H9 (cell line): ENCODE results near the gene NT5C2. TPM values are rescaled to one million over a fixed set of nuclear protein-coding genes. Genes with fewer than 3 reads are reported as not detected.
"Not testable (repeated sequence)": the region's sequence is repeated elsewhere in the genome, so short reads cannot be mapped to it uniquely, and the experiment has no call there.

Experiments used
- DNase-seq: peaks from one replicate; pipeline ENCODE4 v3.0.0-alpha.2; 2017
- H2AFZ ChIP-seq: one replicate; pipeline ENCODE4 v1.6.1; 2013; ENCODE audit warnings: mild to moderate bottlenecking, low read length, control low read depth, moderate library complexity
- H2AK5ac ChIP-seq: 2 replicates; pipeline ENCODE4 v1.6.1; 2013; ENCODE audit warnings: low read length, control low read depth, mixed read lengths; ENCODE audit not compliant: insufficient read length
- H2BK120ac ChIP-seq: one replicate; pipeline ENCODE4 v1.6.1; 2013; ENCODE audit warnings: low read depth, mild to moderate bottlenecking, low read length, control low read depth, inconsistent platforms; ENCODE audit not compliant: poor library complexity, severe bottlenecking
- H2BK12ac ChIP-seq: 2 replicates; pipeline ENCODE4 v1.6.1; 2013; ENCODE audit warnings: low read length, control low read depth, mixed read lengths, low read depth; ENCODE audit not compliant: insufficient read length
- H2BK15ac ChIP-seq: 2 replicates; pipeline ENCODE4 v1.6.1; 2013; ENCODE audit warnings: low read depth, low read length, control low read depth
- H2BK20ac ChIP-seq: one replicate; pipeline ENCODE4 v1.6.1; 2013; ENCODE audit warnings: low read depth, mild to moderate bottlenecking, low read length, control low read depth, inconsistent platforms; ENCODE audit not compliant: poor library complexity, severe bottlenecking
- H2BK5ac ChIP-seq: 2 replicates; pipeline ENCODE4 v1.6.1; 2013; ENCODE audit warnings: low read length, control low read depth, mixed read lengths; ENCODE audit not compliant: insufficient read length
- H3K14ac ChIP-seq: 2 replicates; pipeline ENCODE4 v1.6.1; 2013; ENCODE audit warnings: low read length, control low read depth; ENCODE audit not compliant: insufficient read depth
- H3K18ac ChIP-seq: 2 replicates; pipeline ENCODE4 v1.6.1; 2013; ENCODE audit warnings: low read depth, mild to moderate bottlenecking, mixed read lengths, low read length, control low read depth; ENCODE audit not compliant: insufficient read length
- H3K23ac ChIP-seq: 2 replicates; pipeline ENCODE4 v1.6.1; 2013; ENCODE audit warnings: low read length, control low read depth, mixed read lengths, low read depth; ENCODE audit not compliant: insufficient read length
- H3K23me2 ChIP-seq: 2 replicates; pipeline ENCODE4 v1.6.1; 2013; ENCODE audit warnings: low read depth, mild to moderate bottlenecking, mixed read lengths, low read length, control low read depth; ENCODE audit not compliant: insufficient read length, poor library complexity, severe bottlenecking
- H3K27ac ChIP-seq: 2 replicates; pipeline ENCODE4 v1.5.1; 2013; ENCODE audit warnings: low read length, control low read depth, mixed read lengths, low read depth; ENCODE audit not compliant: insufficient read length
- H3K27me3 ChIP-seq: 2 replicates; pipeline ENCODE4 v1.6.1; 2013; ENCODE audit warnings: low read length, control low read depth, inconsistent platforms; ENCODE audit not compliant: insufficient read depth
- H3K4ac ChIP-seq: 2 replicates; pipeline ENCODE4 v1.6.1; 2013; ENCODE audit warnings: low read depth, mild to moderate bottlenecking, control low read depth, inconsistent platforms, low read length, moderate library complexity
- H3K4me1 ChIP-seq: 2 replicates; pipeline ENCODE4 v1.6.1; 2013; ENCODE audit warnings: low read length, control low read depth, inconsistent platforms; ENCODE audit not compliant: insufficient read depth
- H3K4me2 ChIP-seq: 2 replicates; pipeline ENCODE4 v1.6.1; 2013; ENCODE audit warnings: low read length, control low read depth, mixed read lengths; ENCODE audit not compliant: insufficient read length, insufficient read depth
- H3K56ac ChIP-seq: 2 replicates; pipeline ENCODE4 v1.6.1; 2013; ENCODE audit warnings: low read depth, mild to moderate bottlenecking, mixed read lengths, low read length, control low read depth; ENCODE audit not compliant: insufficient read length
- H3K79me1 ChIP-seq: 2 replicates; pipeline ENCODE4 v1.6.1; 2013; ENCODE audit warnings: low read depth, mild to moderate bottlenecking, moderate library complexity, low read length, control low read depth, inconsistent platforms; ENCODE audit not compliant: insufficient read depth, poor library complexity, severe bottlenecking
- H3K79me2 ChIP-seq: 2 replicates; pipeline ENCODE4 v1.6.1; 2013; ENCODE audit warnings: low read length, control low read depth, inconsistent platforms; ENCODE audit not compliant: insufficient read depth
- H3K9ac ChIP-seq: 2 replicates; pipeline ENCODE4 v1.6.1; 2013; ENCODE audit warnings: low read length, control low read depth, mixed read lengths; ENCODE audit not compliant: insufficient read length; ENCODE audit errors: extremely low read depth
- H3K9me3 ChIP-seq: one replicate; pipeline ENCODE4 v1.6.1; 2013; ENCODE audit warnings: low read depth, low read length, inconsistent platforms; ENCODE audit not compliant: control insufficient read depth
- H3T11ph ChIP-seq: one replicate; pipeline ENCODE4 v1.6.1; 2013; ENCODE audit warnings: mild to moderate bottlenecking, low read length, control low read depth, inconsistent platforms
- H4K20me1 ChIP-seq: one replicate; pipeline ENCODE4 v1.6.1; 2013; ENCODE audit not compliant: control insufficient read depth, insufficient read length, insufficient read depth
- H4K5ac ChIP-seq: 2 replicates; pipeline ENCODE4 v1.6.1; 2013; ENCODE audit warnings: low read depth, mild to moderate bottlenecking, mixed read lengths, low read length, control low read depth; ENCODE audit not compliant: insufficient read length
- H4K8ac ChIP-seq: replicated peaks from 2 replicates; pipeline ENCODE4 v1.6.1; 2013; ENCODE audit warnings: low read length, control low read depth, mixed read lengths, low read depth; ENCODE audit not compliant: insufficient read length
- H4K91ac ChIP-seq: 2 replicates; pipeline ENCODE4 v1.6.1; 2013; ENCODE audit warnings: low read depth, mild to moderate bottlenecking, moderate library complexity, mixed read lengths, low read length, control low read depth; ENCODE audit not compliant: insufficient read length
- H3K27ac Mint-ChIP-seq, 3 experiments: 2 replicates in 2 of 3; 3 replicates in 1 of 3; pipeline ENCODE4 v1.8.0; 2020 to 2021; ENCODE audit warnings: mixed read lengths in 3 of 3, mild to moderate bottlenecking in 1 of 3, moderate library complexity in 1 of 3
- H3K27me3 Mint-ChIP-seq: 2 replicates; pipeline ENCODE4 v1.8.0; 2021; ENCODE audit warnings: low read depth, mild to moderate bottlenecking, moderate library complexity, mixed read lengths
- H3K36me3 Mint-ChIP-seq, 3 experiments: 2 replicates in 2 of 3; 3 replicates in 1 of 3; pipeline ENCODE4 v1.8.0; 2020 to 2021; ENCODE audit warnings: low read depth in 3 of 3, mixed read lengths in 3 of 3; ENCODE audit not compliant: insufficient read depth in 1 of 3
- H3K4me1 Mint-ChIP-seq, 2 experiments: 2 replicates each; pipeline ENCODE4 v1.8.0; 2020; ENCODE audit warnings: mixed read lengths in 2 of 2
- H3K4me3 Mint-ChIP-seq, 2 experiments: 2 replicates in 1 of 2; 3 replicates in 1 of 2; pipeline ENCODE4 v1.8.0; 2020 to 2021; ENCODE audit warnings: mild to moderate bottlenecking in 2 of 2, mixed read lengths in 2 of 2, moderate library complexity in 1 of 2
- H3K9me3 Mint-ChIP-seq, 2 experiments: 2 replicates in 1 of 2; 3 replicates in 1 of 2; pipeline ENCODE4 v1.8.0; 2020; ENCODE audit warnings: mild to moderate bottlenecking in 2 of 2, mixed read lengths in 2 of 2, moderate library complexity in 1 of 2
- WGBS: extraction: QIAGEN DNeasy Blood & Tissue Kit; methylation state at CpG from one replicate; pipeline ENCODE4 v1.1.7; 2013; ENCODE audit warnings: missing lambda C conversion rate, low lambda C conversion rate, mixed read lengths; ENCODE audit not compliant: insufficient read length; ENCODE audit errors: extremely low coverage; 5-methylcytosine and 5-hydroxymethylcytosine counted together
- total RNA-seq: library from RNA; stranded (reverse); gene quantifications from 2 replicates; pipeline ENCODE4 v1.2.1, GENCODE V29; 2021
- TF ChIP-seq, protein P1 (sequence below): fragments of 200-600 bp; sonication (generic); conservative IDR thresholded peaks from 3 replicates; pipeline ENCODE4 v1.8.0; 2021; ENCODE audit warnings: antibody characterized with exemption, mild to moderate bottlenecking

Gene NT5C2
- total RNA-seq, 1 experiment from 2014 or later: 69.6 TPM

DNA sequence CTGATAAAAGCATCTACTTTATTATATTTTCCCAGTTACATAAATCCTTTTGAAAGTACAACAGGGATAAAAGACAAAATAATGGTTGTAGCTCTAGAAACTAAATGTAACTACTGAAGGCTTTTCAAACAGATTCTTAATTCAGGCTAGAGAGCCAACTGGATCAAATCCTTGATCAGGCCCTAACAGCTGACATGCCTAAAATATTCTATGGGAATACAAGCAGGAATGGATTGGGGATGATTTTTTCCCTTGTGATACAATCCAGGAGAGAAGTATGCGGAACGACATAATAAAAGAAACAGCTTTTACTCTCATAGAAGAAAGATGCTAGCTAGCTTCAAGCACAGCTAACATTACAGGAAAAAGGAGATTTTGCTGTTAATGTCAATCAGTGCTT lies 49.0 kb downstream of the NT5C2 start:
- WGBS: no CpG with 5 or more reads among the region's 2 CpGs
- Histone ChIP-seq H2AK5ac (no peak overlapping the region), H2BK5ac (no peak overlapping the region), H2BK20ac (no peak overlapping the region), H2AFZ (no peak overlapping the region), H3K4ac (no peak overlapping the region), H3K56ac (no peak overlapping the region), H3K23ac (no peak overlapping the region), H3K79me2 (no peaks in the 10 kb centered on the region), H3K27me3 (no peaks in the 10 kb centered on the region), H4K91ac (no peak overlapping the region), H2BK120ac (no peak overlapping the region), H3K14ac (no peak overlapping the region), H3K4me1 (peaks cover 2% of the 10 kb centered on the region; the same call in 1 of the 2 replicates), H3K79me1 (no peaks in the 10 kb centered on the region), H3K9ac (no peak overlapping the region), H3T11ph (no peak overlapping the region), H3K18ac (no peak overlapping the region), H4K20me1 (no peaks in the 10 kb centered on the region), H3K27ac (no peak overlapping the region), H3K4me2 (no peak overlapping the region), H2BK12ac (no peak overlapping the region), H2BK15ac (no peak overlapping the region), H3K9me3 (no peaks in the 10 kb centered on the region), H4K8ac (no peak overlapping the region), H3K23me2 (no peaks in the 10 kb centered on the region), H4K5ac (no peak overlapping the region)
- Mint-ChIP-seq H3K4me1 (peaks cover 8 to 13% of the 10 kb centered on the region in 2 experiments), H3K27ac (no peak overlapping the region), H3K36me3 (peaks cover 2 to 16% (median 8%) of the 10 kb centered on the region in 3 experiments; a peak in 5 of 7 replicates), H3K4me3 (no peak overlapping the region), H3K27me3 (no peaks in the 10 kb centered on the region), H3K9me3 (no peaks in the 10 kb centered on the region)
- no peak for DNase-seq
- TF ChIP-seq, protein P1, sequence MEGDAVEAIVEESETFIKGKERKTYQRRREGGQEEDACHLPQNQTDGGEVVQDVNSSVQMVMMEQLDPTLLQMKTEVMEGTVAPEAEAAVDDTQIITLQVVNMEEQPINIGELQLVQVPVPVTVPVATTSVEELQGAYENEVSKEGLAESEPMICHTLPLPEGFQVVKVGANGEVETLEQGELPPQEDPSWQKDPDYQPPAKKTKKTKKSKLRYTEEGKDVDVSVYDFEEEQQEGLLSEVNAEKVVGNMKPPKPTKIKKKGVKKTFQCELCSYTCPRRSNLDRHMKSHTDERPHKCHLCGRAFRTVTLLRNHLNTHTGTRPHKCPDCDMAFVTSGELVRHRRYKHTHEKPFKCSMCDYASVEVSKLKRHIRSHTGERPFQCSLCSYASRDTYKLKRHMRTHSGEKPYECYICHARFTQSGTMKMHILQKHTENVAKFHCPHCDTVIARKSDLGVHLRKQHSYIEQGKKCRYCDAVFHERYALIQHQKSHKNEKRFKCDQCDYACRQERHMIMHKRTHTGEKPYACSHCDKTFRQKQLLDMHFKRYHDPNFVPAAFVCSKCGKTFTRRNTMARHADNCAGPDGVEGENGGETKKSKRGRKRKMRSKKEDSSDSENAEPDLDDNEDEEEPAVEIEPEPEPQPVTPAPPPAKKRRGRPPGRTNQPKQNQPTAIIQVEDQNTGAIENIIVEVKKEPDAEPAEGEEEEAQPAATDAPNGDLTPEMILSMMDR: no peak

DNA sequence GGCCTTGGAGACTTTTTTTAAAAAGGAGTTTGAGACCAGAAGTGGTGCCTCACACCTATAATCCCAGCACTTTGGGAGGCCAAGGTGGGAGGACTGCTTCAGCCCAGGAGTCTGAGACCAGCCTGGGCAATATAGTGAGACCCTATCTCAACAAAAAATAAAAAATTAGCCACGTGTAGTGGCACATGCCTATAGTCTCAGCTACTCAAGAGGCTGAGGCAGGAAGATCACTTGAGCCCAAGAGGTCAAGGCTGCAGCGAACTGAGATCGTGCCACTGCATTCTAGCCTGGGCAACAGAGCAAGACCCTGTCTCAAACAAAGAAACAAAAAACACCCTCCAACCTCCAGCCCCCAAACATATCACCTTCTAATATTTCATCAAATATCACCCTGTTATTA lies 49.4 kb downstream of the NT5C2 start:
- not testable (repeated sequence) for H2BK12ac ChIP-seq, H3K14ac ChIP-seq, H2BK120ac ChIP-seq, H4K91ac ChIP-seq, H3K79me1 ChIP-seq, H2AK5ac ChIP-seq, H2BK5ac ChIP-seq, H4K5ac ChIP-seq, H3K27me3 ChIP-seq, H3K4ac ChIP-seq, H2BK15ac ChIP-seq, H3K27ac Mint-ChIP-seq, H3K27ac ChIP-seq, H3T11ph ChIP-seq, H3K23ac ChIP-seq, H3K56ac ChIP-seq, H4K20me1 ChIP-seq, H3K9me3 ChIP-seq, H3K18ac ChIP-seq, H3K4me3 Mint-ChIP-seq, H2BK20ac ChIP-seq, H3K4me2 ChIP-seq, H4K8ac ChIP-seq, H3K9me3 Mint-ChIP-seq, H3K27me3 Mint-ChIP-seq, H3K9ac ChIP-seq, DNase-seq, H3K4me1 ChIP-seq, H3K23me2 ChIP-seq, H3K79me2 ChIP-seq, H2AFZ ChIP-seq
- Mint-ChIP-seq H3K36me3 (peaks cover 3 to 16% (median 7%) of the 10 kb centered on the region in 3 experiments; a peak in 5 of 7 replicates), H3K4me1 (peaks cover 8 to 13% of the 10 kb centered on the region in 2 experiments)
- no CpG with 5 or more reads among the region's 3 CpGs for WGBS
